ENCODE results near the gene DAPP1. TPM values are rescaled to one million over a fixed set of nuclear protein-coding genes. Genes with fewer than 3 reads are reported as not detected.

Gene DAPP1
- total and polyA plus RNA-seq, 2 of the 8 experiments (the other 6 are each of a cell fraction or from before 2014, with no cell fraction given): not detected

- Histone ChIP-seq H3K36me3 (ENCODE audit: control insufficient read depth in 2 of 4, insufficient read depth in 4 of 4, low read length in 3 of 4) (no peaks in the 10 kb centered on the region), H2AFZ (ENCODE audit: low read length) (no peak overlapping the region), H4K8ac (ENCODE audit: extremely low read depth, insufficient read depth, low read length) (no peak overlapping the region), H3K9ac (replicated peaks in 1 of 4; ENCODE audit: extremely low read depth in 1 of 4, low read depth in 3 of 4, low read length in 3 of 4) (no peak overlapping the region), H3K4me3 (ENCODE audit: extremely low read depth in 1 of 4, insufficient read depth in 2 of 4, low read depth in 3 of 4, low read length in 4 of 4) (no peak overlapping the region), H3K14ac (ENCODE audit: insufficient read length) (no peak overlapping the region), H3K79me1 (ENCODE audit: low read depth, low read length) (no peaks in the 10 kb centered on the region), H4K20me1 (replicated peaks in 1 of 2; ENCODE audit: control insufficient read depth in 1 of 2, insufficient read depth in 2 of 2, low read length in 2 of 2) (no peaks in the 10 kb centered on the region), H3K23ac (ENCODE audit: insufficient read length) (no peak overlapping the region), H2BK12ac (ENCODE audit: low read depth, low read length) (no peak overlapping the region), H2BK15ac (ENCODE audit: low read length) (no peak overlapping the region), H2AK5ac (ENCODE audit: low read depth, low read length) (no peak overlapping the region), H2BK5ac (ENCODE audit: low read depth, low read length) (no peak overlapping the region), H3K4ac (replicated peaks; ENCODE audit: insufficient read length, low read depth, low read length) (no peak overlapping the region), H2BK120ac (replicated peaks; ENCODE audit: low read depth, low read length) (no peak overlapping the region), H4K5ac (ENCODE audit: insufficient read length, low read depth, low read length) (no peak overlapping the region), H4K91ac (replicated peaks; ENCODE audit: insufficient read length, low read length) (no peak overlapping the region), H3K4me2 (ENCODE audit: insufficient read depth in 1 of 2, low read depth in 2 of 2, low read length in 2 of 2) (no peak overlapping the region), H3K56ac (replicated peaks; ENCODE audit: insufficient read length, low read depth, low read length) (no peak overlapping the region), H3K23me2 (ENCODE audit: low read depth, low read length) (no peaks in the 10 kb centered on the region), H3K18ac (ENCODE audit: extremely low read depth, low read length) (no peak overlapping the region), H3K79me2 (ENCODE audit: control insufficient read depth in 1 of 2, insufficient read depth in 2 of 2, low read length in 2 of 2) (no peaks in the 10 kb centered on the region), H3K4me1 (replicated peaks in 1 of 4; ENCODE audit: control insufficient read depth in 3 of 4, insufficient read depth in 4 of 4, low read length in 3 of 4) (no peaks in the 10 kb centered on the region), H2BK20ac (ENCODE audit: low read length) (no peak overlapping the region), H3K27me3 (replicated peaks in 1 of 4; ENCODE audit: control insufficient read depth in 3 of 4, extremely low read depth in 1 of 4, insufficient read depth in 3 of 4, low read length in 3 of 4) (no peaks in the 10 kb centered on the region), H3K27ac (ENCODE audit: low read depth, low read length) (no peak overlapping the region), H3K9me3 (ENCODE audit: insufficient read depth in 2 of 2, low read depth in 1 of 2, low read length in 1 of 2) (no peaks in the 10 kb centered on the region)
- FAIRE-seq: no peak
- DNase-seq (ENCODE audit: low read depth in 1 of 2, low spot score in 2 of 2): no peak
- no peak for TF ChIP-seq EZH2 (IDR thresholded peaks at IDR 0.05; ENCODE audit: low read depth, low read length, severe bottlenecking)
- TF ChIP-seq SIRT6 (IDR thresholded peaks at IDR 0.05; ENCODE audit: low read length): no peak
- no peak for TF ChIP-seq EP300 (IDR thresholded peaks at IDR 0.05; ENCODE audit: borderline replicate concordance in 1 of 2, low read depth in 2 of 2, low read length in 2 of 2)
- no peak for TF ChIP-seq HDAC2 (IDR thresholded peaks at IDR 0.05; ENCODE audit: borderline replicate concordance in 1 of 2, low read depth in 2 of 2, low read length in 2 of 2)
- TF ChIP-seq SUZ12 (IDR thresholded peaks at IDR 0.05; ENCODE audit: low read length): no peak
- TF ChIP-seq EGR1 (IDR thresholded peaks at IDR 0.05; ENCODE audit: borderline replicate concordance, low read depth, low read length): no peak
- TF ChIP-seq BRCA1 (IDR thresholded peaks at IDR 0.05; ENCODE audit: low read depth, low read length): no peak
- no peak for TF ChIP-seq POLR2A (IDR thresholded peaks at IDR 0.05; ENCODE audit: control extremely low read depth in 1 of 2, low read depth in 2 of 2, low read length in 2 of 2)
- no peak for TF ChIP-seq TAF1 (IDR thresholded peaks at IDR 0.05; ENCODE audit: low read depth, low read length)
- TF ChIP-seq BACH1 (IDR thresholded peaks at IDR 0.05; ENCODE audit: low read length): no peak
- ChIA-PET POLR2A (ENCODE audit: partially characterized antibody) (interaction anchor here (0.5 kb wide), 1 partner anchor 1205 kb away, joined by 3 read pairs; no protein-coding TSS in a partner anchor), CTCF (ENCODE audit: partially characterized antibody) (interaction anchor here (1.4 to 1.7 kb wide), 2 partner anchors 18 to 36 kb away, joined by 5 read pairs; no protein-coding TSS in a partner anchor)
- 94% methylated on average over 1 of the region's 1 CpG; no CpG with 5 or more reads in 1 of the 2 experiments for WGBS, 2 experiments (ENCODE audit: extremely low coverage in 1 of 2, insufficient coverage in 1 of 2, insufficient read length in 1 of 2, insufficient replicate concordance in 2 of 2, low coverage in 1 of 2, low lambda C conversion rate in 2 of 2, missing lambda C conversion rate in 1 of 2)
These were observed 28.6 kb downstream of the DAPP1 start for GRCh38 chr4:99845179-99845578.

Measured in H1 (cell line).